ENCODE measurements around the gene NFIL3. TPM values are rescaled to one million over a fixed set of nuclear protein-coding genes. Genes with fewer than 3 reads are reported as not detected.

NFIL3 gene
- total RNA-seq, 4 donors from 2014 or later, result 16.6 to 116 (median 27.9) TPM

- peak overlapping the region in 2 of 4 donors; percentile 8 to 27 for H3K4me3 ChIP-seq
- no peaks in the 10 kb centered on the region for H3K9me3 ChIP-seq
- peak; percentile 77 to 85 for TF ChIP-seq POLR2AphosphoS5 (IDR thresholded peaks at IDR 0.05)
- no peak for TF ChIP-seq EP300 (IDR thresholded peaks at IDR 0.05)
- TF ChIP-seq, protein P1, sequence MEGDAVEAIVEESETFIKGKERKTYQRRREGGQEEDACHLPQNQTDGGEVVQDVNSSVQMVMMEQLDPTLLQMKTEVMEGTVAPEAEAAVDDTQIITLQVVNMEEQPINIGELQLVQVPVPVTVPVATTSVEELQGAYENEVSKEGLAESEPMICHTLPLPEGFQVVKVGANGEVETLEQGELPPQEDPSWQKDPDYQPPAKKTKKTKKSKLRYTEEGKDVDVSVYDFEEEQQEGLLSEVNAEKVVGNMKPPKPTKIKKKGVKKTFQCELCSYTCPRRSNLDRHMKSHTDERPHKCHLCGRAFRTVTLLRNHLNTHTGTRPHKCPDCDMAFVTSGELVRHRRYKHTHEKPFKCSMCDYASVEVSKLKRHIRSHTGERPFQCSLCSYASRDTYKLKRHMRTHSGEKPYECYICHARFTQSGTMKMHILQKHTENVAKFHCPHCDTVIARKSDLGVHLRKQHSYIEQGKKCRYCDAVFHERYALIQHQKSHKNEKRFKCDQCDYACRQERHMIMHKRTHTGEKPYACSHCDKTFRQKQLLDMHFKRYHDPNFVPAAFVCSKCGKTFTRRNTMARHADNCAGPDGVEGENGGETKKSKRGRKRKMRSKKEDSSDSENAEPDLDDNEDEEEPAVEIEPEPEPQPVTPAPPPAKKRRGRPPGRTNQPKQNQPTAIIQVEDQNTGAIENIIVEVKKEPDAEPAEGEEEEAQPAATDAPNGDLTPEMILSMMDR (IDR thresholded peaks at IDR 0.05), result no peak
- no peak for TF ChIP-seq POLR2A (IDR thresholded peaks at IDR 0.05; ENCODE audit: low read depth)
- no peaks in the 10 kb centered on the region for H3K36me3 ChIP-seq
- H3K27ac ChIP-seq (replicated peaks in 1 of 4), result peak overlapping the region; percentile 25 to 95 (median 75)
- H3K4me1 ChIP-seq, result peaks cover 27 to 68% (median 57%) of the 10 kb centered on the region in 4 donors
- intact Hi-C loops (cut with DNase I), result loop anchor here (5.0 kb wide), 1 partner anchor 57 kb away; the partner anchor contains the start of gene AUH
- 57% methylated on average over 10 of the region's 10 CpGs for WGBS
- DNase-seq (ENCODE audit: extremely low spot score), result no peak
- no peaks in the 10 kb centered on the region for H3K27me3 ChIP-seq
These were observed 4.1 kb downstream of the NFIL3 start for GRCh38 chr9:91419222-91420191.

DNA sequence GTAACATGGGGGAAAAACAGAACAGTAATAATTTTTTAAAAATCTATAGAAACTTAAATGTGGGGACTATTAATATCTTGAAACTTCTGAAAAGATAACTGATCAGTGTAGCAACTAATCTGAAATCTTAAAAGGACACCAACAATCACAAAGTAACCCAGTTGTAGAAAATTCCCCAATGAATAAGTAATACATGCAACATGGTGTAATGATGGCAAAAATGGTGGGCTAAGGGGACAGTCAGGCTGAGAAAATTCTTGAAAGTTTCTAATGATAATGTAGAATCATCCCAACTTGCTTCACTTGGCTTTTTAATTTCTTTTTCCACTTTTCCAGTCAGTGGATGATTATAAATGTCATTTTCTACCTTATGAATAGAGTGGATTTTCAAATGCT, 5.4 kb downstream of the NFIL3 start:
- Histone ChIP-seq H3K27me3 (no peaks in the 10 kb centered on the region), H3K4me1 (peaks cover 27 to 67% (median 57%) of the 10 kb centered on the region in 4 donors), H3K4me3 (no peak overlapping the region), H3K9me3 (no peaks in the 10 kb centered on the region), H3K36me3 (no peaks in the 10 kb centered on the region), H3K27ac (replicated peaks in 1 of 4) (no peak overlapping the region)
- no peak for TF ChIP-seq EP300 (IDR thresholded peaks at IDR 0.05)
- no peak for TF ChIP-seq POLR2AphosphoS5 (IDR thresholded peaks at IDR 0.05)
- no peak for TF ChIP-seq POLR2A (IDR thresholded peaks at IDR 0.05; ENCODE audit: low read depth)
- TF ChIP-seq, protein P1 (IDR thresholded peaks at IDR 0.05), result no peak
- intact Hi-C loops (cut with DNase I), result no loop called here
- DNase-seq (ENCODE audit: extremely low spot score), result no peak

DNA sequence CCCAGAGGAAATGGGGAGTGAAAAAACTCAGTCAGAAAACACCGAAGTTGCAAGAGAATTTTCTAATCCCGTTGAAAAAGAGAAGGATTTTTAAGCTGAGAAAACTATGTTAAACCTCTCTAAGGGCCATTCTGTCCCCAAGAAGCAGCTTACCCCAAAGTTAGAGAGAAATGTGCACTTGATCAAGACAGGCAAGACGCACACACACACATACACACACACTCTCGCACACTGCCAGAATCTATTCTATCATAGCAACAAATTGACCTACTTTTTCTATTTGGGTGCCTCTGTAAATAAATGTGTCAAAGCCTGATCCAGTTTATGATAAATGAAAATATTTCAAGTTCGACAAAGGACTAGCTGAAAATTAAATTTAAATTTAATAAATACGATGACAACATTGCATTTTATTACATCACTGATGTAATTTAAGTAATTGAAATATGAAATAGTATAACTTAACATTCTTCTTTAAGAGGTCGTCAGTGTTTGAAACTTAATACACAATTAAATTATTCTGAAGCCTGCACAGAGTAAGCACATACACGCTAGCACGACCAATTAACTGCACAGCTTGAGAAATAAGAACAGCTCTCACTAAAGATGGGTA, 5.9 kb downstream of the NFIL3 start:
- Histone ChIP-seq H3K9me3 (no peaks in the 10 kb centered on the region), H3K4me3 (no peak overlapping the region), H3K36me3 (no peaks in the 10 kb centered on the region), H3K27me3 (no peaks in the 10 kb centered on the region), H3K4me1 (peaks cover 27 to 66% (median 57%) of the 10 kb centered on the region in 4 donors), H3K27ac (replicated peaks in 1 of 4) (no peak overlapping the region)
- DNase-seq (ENCODE audit: extremely low spot score), result no peak
- 64% methylated on average over 9 of the region's 9 CpGs for WGBS
- intact Hi-C loops (cut with DNase I), result no loop called here
- TF ChIP-seq, protein P1 (IDR thresholded peaks at IDR 0.05), result no peak
- TF ChIP-seq EP300 (IDR thresholded peaks at IDR 0.05) (no peak), POLR2AphosphoS5 (IDR thresholded peaks at IDR 0.05) (no peak), POLR2A (IDR thresholded peaks at IDR 0.05; ENCODE audit: low read depth) (no peak)

DNA sequence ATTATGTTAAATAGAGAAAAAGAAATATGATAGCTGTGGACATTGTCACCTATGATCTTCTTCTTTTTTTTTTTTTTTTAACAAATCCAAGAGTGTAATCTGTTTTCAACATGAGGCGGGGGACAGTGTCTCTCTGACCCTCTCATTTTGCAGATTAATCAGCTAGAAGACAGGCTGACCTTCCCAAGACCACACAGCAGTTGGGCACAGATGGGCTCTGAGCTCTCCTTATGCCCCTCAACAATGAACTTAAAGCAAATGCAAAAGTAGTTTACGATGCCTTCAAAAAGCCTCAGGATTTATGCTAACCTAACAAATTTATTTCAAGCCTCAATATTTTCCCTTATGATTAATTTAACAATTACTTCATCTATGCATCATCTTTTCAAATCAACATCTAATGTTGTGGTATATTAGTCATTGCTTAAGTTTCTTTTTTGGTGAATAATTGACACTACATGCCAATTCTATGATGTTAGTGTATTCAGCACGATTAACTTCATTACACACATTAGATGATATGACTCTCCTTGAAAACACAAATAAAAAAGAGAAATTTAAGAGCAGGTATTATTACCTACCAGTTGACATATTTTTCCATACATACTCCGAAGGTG, 7.4 kb downstream of the NFIL3 start:
- peaks cover 27 to 58% (median 53%) of the 10 kb centered on the region in 4 donors for H3K4me1 ChIP-seq
- TF ChIP-seq EP300 (IDR thresholded peaks at IDR 0.05) (no peak), POLR2A (IDR thresholded peaks at IDR 0.05; ENCODE audit: low read depth) (no peak), POLR2AphosphoS5 (IDR thresholded peaks at IDR 0.05) (no peak)
- TF ChIP-seq, protein P1 (IDR thresholded peaks at IDR 0.05), result no peak
- 57% methylated on average over 4 of the region's 4 CpGs for WGBS

More for the DNA sequence above, 7.4 kb downstream of the NFIL3 start:
- H3K27ac ChIP-seq (replicated peaks in 1 of 4), result no peak overlapping the region
- no peaks in the 10 kb centered on the region for H3K27me3 ChIP-seq
- no peaks in the 10 kb centered on the region for H3K9me3 ChIP-seq
- H3K4me3 ChIP-seq, result no peak overlapping the region
- DNase-seq (ENCODE audit: extremely low spot score), result no peak
- no peaks in the 10 kb centered on the region for H3K36me3 ChIP-seq
- intact Hi-C loops (cut with DNase I), result no loop called here

Data from esophagus muscularis mucosa (tissue), 4 donors.